HCT116 (cell line): ENCODE results near the gene COPE.

ENCODE experiments used
- EZH2phosphoT487 ChIP-seq: fragments of 200-600 bp; IDR thresholded peaks from 2 replicates; pipeline ENCODE4 v1.6.1; 2018; ENCODE audit warnings: antibody characterized with exemption, borderline replicate concordance
- POLR2AphosphoS5 ChIP-seq: IDR thresholded peaks from 2 replicates; pipeline ENCODE4 v1.6.1; 2011; ENCODE audit warnings: mild to moderate bottlenecking, low read depth, low read length, moderate library complexity
- ZBTB33 ChIP-seq: IDR thresholded peaks from 2 replicates; pipeline ENCODE4 v1.6.1; 2011; ENCODE audit warnings: mild to moderate bottlenecking, low read length, moderate library complexity; ENCODE audit not compliant: insufficient replicate concordance; ENCODE audit errors: extremely low read depth

DNA sequence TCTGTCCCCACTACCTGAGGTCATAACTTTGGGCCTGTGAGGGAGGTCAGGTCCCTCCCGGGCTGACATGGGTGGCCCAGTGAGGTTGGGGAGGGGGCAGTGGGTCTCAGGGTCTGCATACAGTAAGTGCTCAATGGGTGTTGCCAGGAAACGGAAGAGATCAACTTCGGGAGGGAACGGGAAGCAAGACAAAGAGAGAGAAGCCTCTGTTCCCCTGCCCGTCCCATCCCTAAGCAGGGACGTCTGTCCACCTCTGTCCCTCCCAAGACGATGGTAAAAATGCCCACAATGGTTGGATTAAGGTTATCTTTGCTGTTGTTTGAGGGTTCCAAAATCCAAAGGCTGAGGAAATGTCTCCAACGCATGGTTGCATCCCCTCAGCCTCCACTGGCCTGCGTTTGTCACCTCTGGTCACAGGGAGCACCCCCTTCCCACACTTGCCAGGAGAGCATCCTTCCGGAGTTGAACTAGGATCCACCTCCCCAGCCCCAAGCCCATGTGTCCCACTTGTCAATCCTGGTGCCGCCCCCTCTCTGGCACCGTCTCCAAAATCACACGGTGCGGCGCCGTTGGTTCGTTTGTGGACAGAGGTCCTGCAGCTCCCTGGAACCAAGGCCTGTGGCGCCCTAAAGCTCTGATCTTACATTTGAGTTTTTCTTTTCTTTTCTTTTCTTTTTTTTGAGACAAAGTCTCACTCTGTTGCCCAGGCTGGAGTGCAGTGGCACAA lies 22.6 kb upstream of the COPE start:
- no peak for TF ChIP-seq EZH2phosphoT487
- TF ChIP-seq ZBTB33, result no peak
- no peak for TF ChIP-seq POLR2AphosphoS5
